Neural cell (in vitro differentiated cells): Measurements from ENCODE around the gene VPS26C.

Source experiments
- CTCF ChIP-seq: fragments of 450-650 bp; IDR thresholded peaks from 2 replicates; pipeline ENCODE4 v1.5.1; 2014; ENCODE audit warnings: antibody characterized with exemption, mild to moderate bottlenecking, moderate library complexity; ENCODE audit not compliant: poor library complexity, severe bottlenecking
- EP300 ChIP-seq: fragments of 450-650 bp; conservative IDR thresholded peaks from 2 replicates; pipeline ENCODE4 v1.6.1; 2014; ENCODE audit warnings: antibody characterized with exemption, mild to moderate bottlenecking, moderate library complexity; ENCODE audit not compliant: poor library complexity, severe bottlenecking
- EZH2 ChIP-seq: fragments of 200-600, 300-800 bp; shearing (Covaris generic), sonication (generic); IDR thresholded peaks from 2 replicates; pipeline ENCODE4 v1.6.1; 2014; ENCODE audit warnings: antibody characterized with exemption, low read length, borderline replicate concordance, mild to moderate bottlenecking; ENCODE audit not compliant: insufficient read depth, poor library complexity, severe bottlenecking
- SMC3 ChIP-seq: fragments of 450-650 bp; conservative IDR thresholded peaks from 2 replicates; pipeline ENCODE4 v1.6.1; 2014; ENCODE audit warnings: antibody characterized with exemption, mild to moderate bottlenecking, moderate library complexity; ENCODE audit not compliant: poor library complexity
- TAF1 ChIP-seq: IDR thresholded peaks from 2 replicates; pipeline ENCODE4 v1.6.1; 2012; ENCODE audit warnings: low read depth

GRCh38 chr21:37257967-37258877, 8.9 kb downstream of the VPS26C start:
- TF ChIP-seq CTCF = no peak
- TF ChIP-seq EP300 = no peak
- no peak for TF ChIP-seq EZH2
- TF ChIP-seq SMC3 = peak; percentile 45
- TF ChIP-seq TAF1 = no peak
